HG03571 (cell line): ENCODE data around the gene RNPEPL1.
"Not testable (repeated sequence)": the region's sequence is repeated elsewhere in the genome, so short reads cannot be mapped to it uniquely, and the experiment has no call there.

Experiments used
- ATAC-seq: cut with Tn5 transposase; IDR thresholded peaks from one replicate; pipeline ENCODE4 v1.9.1; 2021; ENCODE audit not compliant: unreplicated experiment

Gene RNPEPL1

DNA sequence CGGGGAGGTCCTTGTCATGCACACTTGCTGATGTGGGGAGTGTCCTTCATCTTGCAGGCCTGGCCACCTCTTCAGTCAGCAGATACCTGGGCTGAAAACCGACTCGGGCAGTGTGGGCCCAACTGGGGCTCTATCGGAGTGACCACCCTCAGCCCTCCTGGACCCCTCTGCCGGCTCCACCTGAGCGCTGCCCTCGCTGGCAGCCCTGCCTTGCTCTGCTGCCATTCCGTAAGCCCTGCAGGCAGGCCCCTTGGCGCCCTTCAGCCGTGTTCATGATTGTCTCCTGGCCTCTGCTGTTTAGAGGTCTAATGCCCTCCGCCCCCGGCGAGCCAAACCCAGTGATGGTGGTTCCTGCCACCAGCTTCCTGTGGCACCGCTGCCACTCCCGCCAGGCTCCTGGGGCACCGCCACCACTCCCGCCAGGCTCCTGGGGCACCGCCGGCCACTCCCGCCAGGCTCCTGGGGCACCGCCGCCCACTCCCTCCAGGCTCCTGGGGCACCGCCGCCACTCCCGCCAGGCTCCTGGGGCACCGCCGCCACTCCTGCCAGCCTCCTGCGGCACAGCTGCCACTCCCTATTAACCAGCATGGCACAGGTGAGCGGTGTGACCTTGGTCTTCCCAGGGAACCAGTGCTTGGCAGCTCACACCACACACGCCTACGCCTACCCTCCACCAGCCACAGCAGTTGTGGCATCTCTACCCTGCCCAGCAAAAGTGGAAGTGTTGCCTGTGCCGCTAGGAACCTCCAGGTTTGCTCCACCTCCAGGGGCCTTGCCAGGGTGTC lies 34.2 kb downstream of the RNPEPL1 start:
- ATAC-seq: no peak

DNA sequence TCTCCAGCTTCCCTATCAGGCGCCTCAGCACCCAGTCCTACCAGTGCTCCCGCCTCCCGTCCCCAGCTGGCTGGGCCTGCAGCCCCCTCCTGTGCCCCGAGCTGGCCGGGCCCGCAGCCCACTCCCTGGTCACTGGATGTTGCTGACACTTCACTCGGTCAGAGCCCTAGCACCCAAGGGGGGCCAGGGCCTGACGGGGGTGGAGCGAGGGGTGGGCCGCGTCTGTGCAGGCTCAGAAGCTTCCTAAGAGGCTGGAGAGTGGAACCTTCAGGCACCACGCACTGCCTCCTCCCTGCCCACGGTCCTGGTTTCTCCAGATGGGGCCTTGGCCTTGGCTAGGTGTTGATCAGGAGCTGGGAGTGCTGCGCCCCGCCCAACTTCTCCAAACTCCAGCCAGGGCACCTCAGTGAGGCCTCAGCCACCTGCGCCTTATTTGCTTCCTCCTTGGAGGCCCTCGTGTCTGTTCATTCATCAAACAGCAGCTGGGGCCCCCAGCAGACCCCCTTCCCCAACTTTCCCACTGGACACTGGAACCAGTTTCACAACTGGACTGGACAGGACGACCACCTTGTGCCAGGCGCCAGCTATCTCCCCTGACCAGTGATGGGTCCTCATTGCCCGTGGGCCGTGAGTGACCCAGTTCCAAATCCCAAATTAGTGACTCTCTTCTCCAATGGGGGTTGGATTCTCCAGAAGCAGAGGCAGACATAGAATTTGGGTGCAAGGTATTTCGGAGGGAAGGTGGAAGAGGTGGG lies 35.0 kb downstream of the RNPEPL1 start:
- ATAC-seq: no peak

DNA sequence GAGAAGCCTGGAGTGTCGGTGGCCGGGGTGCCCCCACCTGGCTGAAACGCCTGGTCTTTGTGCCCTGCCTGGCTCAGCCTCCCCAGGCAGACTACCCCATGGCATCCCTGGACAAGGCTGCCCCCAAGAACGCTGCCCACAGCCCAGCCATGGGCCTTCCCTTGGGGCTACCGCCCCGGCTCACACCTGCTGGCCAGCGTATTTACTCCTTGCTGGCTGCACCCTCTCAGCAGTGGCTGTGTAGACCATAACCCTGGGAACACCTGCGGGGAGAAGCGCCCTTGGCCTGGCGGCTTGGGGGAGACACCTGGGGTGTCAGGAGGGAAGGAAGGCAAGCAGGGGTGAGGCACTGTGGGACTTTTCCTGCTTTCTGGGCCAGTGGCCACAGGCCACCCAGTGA lies 35.6 kb downstream of the RNPEPL1 start:
- ATAC-seq: no peak

- ATAC-seq: no peak
These were observed 36.1 kb downstream of the RNPEPL1 start for GRCh38 chr2:240604291-240604938.

- no peak for ATAC-seq
These were observed 36.8 kb downstream of the RNPEPL1 start for GRCh38 chr2:240604939-240605716.

- no peak for ATAC-seq
These were observed 37.8 kb downstream of the RNPEPL1 start for GRCh38 chr2:240605867-240606743.

- ATAC-seq: no peak
These were observed 43.4 kb downstream of the RNPEPL1 start for GRCh38 chr2:240611601-240612210.

DNA sequence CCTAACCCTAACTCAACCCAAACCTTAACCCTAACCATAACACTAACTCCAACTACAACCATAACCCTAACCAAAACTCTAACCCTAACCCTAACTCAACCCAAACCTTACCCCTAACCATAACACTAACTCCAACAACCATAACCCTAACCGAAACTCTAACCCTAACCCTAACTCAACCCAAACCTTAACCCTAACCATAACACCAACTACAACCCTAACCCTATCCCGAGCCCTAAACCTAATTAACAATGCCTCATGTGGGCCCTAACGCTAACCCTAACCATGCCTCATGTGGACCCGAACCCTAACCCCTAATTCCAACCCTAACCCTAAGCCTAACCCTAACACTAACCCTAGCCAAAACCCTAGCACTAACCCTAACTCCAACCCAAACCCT lies 45.5 kb downstream of the RNPEPL1 start:
- ATAC-seq: no peak

GRCh38 chr2:240614391-240614790 lies 46.1 kb downstream of the RNPEPL1 start:
- ATAC-seq: no peak

DNA sequence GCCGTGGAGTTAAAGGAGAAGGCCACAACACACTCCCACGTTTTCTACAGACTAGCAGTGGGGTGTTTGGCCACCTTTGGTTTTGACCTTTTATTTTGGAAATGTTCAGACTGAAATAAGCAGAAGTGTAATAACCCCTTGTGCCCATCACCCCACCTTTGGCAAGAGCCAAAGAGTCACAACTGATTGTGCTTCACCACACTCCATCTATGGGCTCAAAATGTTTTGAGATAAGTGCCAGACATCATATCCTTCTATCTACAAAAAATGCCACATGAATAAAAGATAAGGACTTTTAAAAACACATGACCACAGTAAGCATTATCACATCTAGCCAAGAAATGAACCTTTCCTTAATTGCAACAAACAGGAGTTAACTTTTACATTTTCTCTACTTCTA lies 47.1 kb downstream of the RNPEPL1 start:
- ATAC-seq: no peak

- ATAC-seq: no peak
These were observed 47.7 kb downstream of the RNPEPL1 start for GRCh38 chr2:240615820-240616547.

GRCh38 chr2:240616860-240617666 lies 48.8 kb downstream of the RNPEPL1 start:
- not testable (repeated sequence) for ATAC-seq

- no peak for ATAC-seq
These were observed 50.5 kb downstream of the RNPEPL1 start for GRCh38 chr2:240618776-240619175.

- no peak for ATAC-seq
These were observed 51.3 kb downstream of the RNPEPL1 start for GRCh38 chr2:240619506-240620148.

DNA sequence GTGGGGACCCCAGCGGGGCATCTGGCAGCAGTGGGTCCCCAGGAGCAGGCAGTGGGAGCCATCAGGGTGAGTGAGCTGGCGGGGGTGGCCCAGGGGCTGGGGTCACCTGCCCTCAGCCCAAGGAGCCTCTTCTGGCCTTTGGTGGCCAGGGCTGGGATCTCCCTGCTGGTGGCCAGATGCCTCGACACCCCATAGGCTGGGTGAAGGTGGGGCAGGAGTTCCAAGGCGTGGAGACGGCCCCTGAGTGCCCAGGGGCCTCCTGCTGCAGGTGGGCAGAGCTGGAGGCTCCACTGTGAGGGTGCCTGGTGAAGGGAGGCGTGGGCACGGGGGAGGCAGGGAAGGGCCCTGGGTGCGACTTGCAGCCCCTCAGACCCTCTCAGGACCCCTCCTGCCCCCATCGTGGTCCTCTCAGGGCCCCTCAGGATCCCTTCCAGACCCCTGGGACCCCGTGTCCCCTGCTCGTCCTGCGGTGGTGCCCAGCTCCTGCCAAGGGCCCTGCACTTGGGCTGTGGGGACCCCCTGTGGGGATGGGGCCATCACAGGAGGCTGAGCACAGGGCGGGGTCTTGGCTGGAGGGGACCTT lies 52.0 kb downstream of the RNPEPL1 start:
- ATAC-seq: no peak

- ATAC-seq: no peak
These were observed 52.6 kb downstream of the RNPEPL1 start for GRCh38 chr2:240620859-240621258.

GRCh38 chr2:240622060-240622411 lies 53.8 kb downstream of the RNPEPL1 start:
- ATAC-seq: no peak
